ENCODE results near the gene CAPN12. TPM values are rescaled to one million over a fixed set of nuclear protein-coding genes. Genes with fewer than 3 reads are reported as not detected.

The CAPN12 gene
- total and polyA plus RNA-seq, 2 of the 4 experiments (the other 2 are of a cell fraction): 0.18 to 0.97 TPM

- Histone ChIP-seq H3K27me3 (ENCODE audit: control insufficient read depth, insufficient read depth, low read length) (no peaks in the 10 kb centered on the region), H3K9ac (ENCODE audit: low read depth, low read length) (no peak overlapping the region), H3K23ac (ENCODE audit: low read depth, low read length) (no peak overlapping the region), H4K5ac (ENCODE audit: low read depth, low read length) (no peak overlapping the region), H3K56ac (ENCODE audit: extremely low read depth, insufficient read depth, low read length) (no peak overlapping the region), H3K14ac (replicated peaks; ENCODE audit: low read depth, low read length) (no peak overlapping the region), H2AFZ (replicated peaks; ENCODE audit: low read length, poor library complexity) (no peak overlapping the region), H3K9me3 (ENCODE audit: control insufficient read depth, insufficient read depth, low read length) (no peaks in the 10 kb centered on the region), H3K79me1 (ENCODE audit: low read depth in 1 of 2, low read length in 2 of 2) (peaks cover 44 to 83% of the 10 kb centered on the region in 2 experiments), H2BK15ac (ENCODE audit: low read depth, low read length) (no peak overlapping the region), H2AK9ac (replicated peaks; ENCODE audit: low read depth, low read length, poor library complexity) (peak overlapping the region; percentile 76), H3K27ac (ENCODE audit: insufficient read depth, low read length) (no peak overlapping the region), H4K8ac (ENCODE audit: low read depth in 2 of 2, low read length in 2 of 2) (no peak overlapping the region), H2BK20ac (ENCODE audit: low read depth, low read length) (no peak overlapping the region), H2AK5ac (ENCODE audit: low read depth, low read length) (peak overlapping the region; percentile 8; the same call in 1 of the 2 replicates), H3K4me3 (ENCODE audit: insufficient read depth, low read depth, low read length) (no peak overlapping the region), H4K20me1 (ENCODE audit: insufficient read depth, low read length) (peaks cover 40% of the 10 kb centered on the region), H3K18ac (ENCODE audit: low read depth, low read length) (no peak overlapping the region), H3K4ac (ENCODE audit: low read depth, low read length) (peak overlapping the region; percentile 56; the same call in 1 of the 2 replicates), H3K4me2 (ENCODE audit: low read depth, low read length) (no peak overlapping the region), H3K4me1 (ENCODE audit: control insufficient read depth, insufficient read depth, low read length) (peaks cover 7% of the 10 kb centered on the region; the same call in 1 of the 2 replicates), H4K91ac (ENCODE audit: insufficient read depth, low read depth, low read length) (no peak overlapping the region; the same call in 1 of the 2 replicates), H3K9me1 (ENCODE audit: insufficient read depth, low read length) (peaks cover 9% of the 10 kb centered on the region; the same call in 1 of the 2 replicates), H2BK5ac (ENCODE audit: low read depth, low read length, poor library complexity, severe bottlenecking) (no peak overlapping the region), H3K36me3 (ENCODE audit: control insufficient read depth, insufficient read depth, low read length) (peaks cover 88% of the 10 kb centered on the region), H2BK120ac (ENCODE audit: low read depth, low read length) (no peak overlapping the region)
- DNase-seq (no peak), ATAC-seq (ENCODE audit: low read depth) (no peak)
- no TSS peak for BruUV-seq (replicated peaks)
- no peak for TF ChIP-seq CEBPB (IDR thresholded peaks at IDR 0.05; ENCODE audit: low read depth, low read length)
- TF ChIP-seq, protein P1, sequence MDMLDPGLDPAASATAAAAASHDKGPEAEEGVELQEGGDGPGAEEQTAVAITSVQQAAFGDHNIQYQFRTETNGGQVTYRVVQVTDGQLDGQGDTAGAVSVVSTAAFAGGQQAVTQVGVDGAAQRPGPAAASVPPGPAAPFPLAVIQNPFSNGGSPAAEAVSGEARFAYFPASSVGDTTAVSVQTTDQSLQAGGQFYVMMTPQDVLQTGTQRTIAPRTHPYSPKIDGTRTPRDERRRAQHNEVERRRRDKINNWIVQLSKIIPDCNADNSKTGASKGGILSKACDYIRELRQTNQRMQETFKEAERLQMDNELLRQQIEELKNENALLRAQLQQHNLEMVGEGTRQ (IDR thresholded peaks at IDR 0.05; ENCODE audit: low read depth, low read length): no peak
- no peak for TF ChIP-seq CHD1 (IDR thresholded peaks at IDR 0.05; ENCODE audit: low read depth, low read length)
- no peak for TF ChIP-seq POLR2A (IDR thresholded peaks at IDR 0.05; ENCODE audit: low read depth, low read length)
- TF ChIP-seq SMC3 (IDR thresholded peaks at IDR 0.05; ENCODE audit: low read depth, low read length): no peak
- TF ChIP-seq RCOR1 (IDR thresholded peaks at IDR 0.05; ENCODE audit: insufficient replicate concordance, low read length): no peak
- TF ChIP-seq BHLHE40 (IDR thresholded peaks at IDR 0.05; ENCODE audit: low read depth, low read length): no peak
- dilution Hi-C loops (cut with HindIII; ENCODE audit: low sequenced_read_pairs, unreplicated experiment) (no loop called here), intact Hi-C loops (cut with micrococcal nuclease) (no loop called here), in situ Hi-C loops (cut with MboI; ENCODE audit: low sequenced_read_pairs) (no loop called here)
- 68% methylated on average over 6 of the region's 24 CpGs; no CpG with 5 or more reads in 1 of the 2 experiments for WGBS, 2 experiments (ENCODE audit: extremely low coverage in 2 of 2, insufficient read length in 1 of 2)
- ChIA-PET CTCF (no interaction called here), POLR2A (ENCODE audit: unreplicated experiment) (no interaction called here)
These were observed 24.3 kb downstream of the CAPN12 start for GRCh38 chr19:38719761-38720558.

Data from IMR-90 (cell line).